HFFc6 (cell line): Measurements from ENCODE around the gene FKBP8. TPM values are rescaled to one million over a fixed set of nuclear protein-coding genes. Genes with fewer than 3 reads are reported as not detected.
A peak's percentile ranks its signal among the peaks of the same experiment; 100 is the strongest.

ENCODE experiments used
- DNase-seq: peaks from one replicate; pipeline ENCODE4 v3.0.0-alpha.2; 2018
- H3K27ac Mint-ChIP-seq: 2 replicates; pipeline ENCODE4 v1.8.0; 2020; ENCODE audit warnings: mild to moderate bottlenecking, mixed read lengths
- H3K27me3 Mint-ChIP-seq: 2 replicates; pipeline ENCODE4 v1.8.0; 2021; ENCODE audit warnings: mild to moderate bottlenecking, moderate library complexity, mixed read lengths; ENCODE audit not compliant: insufficient read depth
- H3K36me3 Mint-ChIP-seq: 2 replicates; pipeline ENCODE4 v1.8.0; 2021; ENCODE audit warnings: low read depth, mixed read lengths
- H3K4me1 Mint-ChIP-seq: 2 replicates; pipeline ENCODE4 v1.8.0; 2020; ENCODE audit warnings: low read depth, mixed read lengths
- H3K4me3 Mint-ChIP-seq: 2 replicates; pipeline ENCODE4 v1.8.0; 2020; ENCODE audit warnings: mild to moderate bottlenecking, moderate library complexity, mixed read lengths
- H3K9me3 Mint-ChIP-seq: 2 replicates; pipeline ENCODE4 v1.8.0; 2020; ENCODE audit warnings: mild to moderate bottlenecking, mixed read lengths
- total RNA-seq, 6 experiments: library from RNA; stranded (reverse); fragmentation: NEBNext Ultra II Directional; extraction: Animal tissue kit (Norgen Biotek cat#: 25700); gene quantifications; 2 replicates in 1 of 6; 3 replicates in 5 of 6; pipeline ENCODE4 v1.2.3, GENCODE V29; 2021
- TF ChIP-seq, protein P1 (sequence below): fragments of 200-600 bp; sonication (generic); IDR thresholded peaks from 2 replicates; pipeline ENCODE4 v1.5.0; 2021; ENCODE audit warnings: antibody characterized with exemption, mild to moderate bottlenecking

Gene FKBP8
- total RNA-seq, 6 experiments from 2014 or later, result 229 to 284 (median 241) TPM

DNA sequence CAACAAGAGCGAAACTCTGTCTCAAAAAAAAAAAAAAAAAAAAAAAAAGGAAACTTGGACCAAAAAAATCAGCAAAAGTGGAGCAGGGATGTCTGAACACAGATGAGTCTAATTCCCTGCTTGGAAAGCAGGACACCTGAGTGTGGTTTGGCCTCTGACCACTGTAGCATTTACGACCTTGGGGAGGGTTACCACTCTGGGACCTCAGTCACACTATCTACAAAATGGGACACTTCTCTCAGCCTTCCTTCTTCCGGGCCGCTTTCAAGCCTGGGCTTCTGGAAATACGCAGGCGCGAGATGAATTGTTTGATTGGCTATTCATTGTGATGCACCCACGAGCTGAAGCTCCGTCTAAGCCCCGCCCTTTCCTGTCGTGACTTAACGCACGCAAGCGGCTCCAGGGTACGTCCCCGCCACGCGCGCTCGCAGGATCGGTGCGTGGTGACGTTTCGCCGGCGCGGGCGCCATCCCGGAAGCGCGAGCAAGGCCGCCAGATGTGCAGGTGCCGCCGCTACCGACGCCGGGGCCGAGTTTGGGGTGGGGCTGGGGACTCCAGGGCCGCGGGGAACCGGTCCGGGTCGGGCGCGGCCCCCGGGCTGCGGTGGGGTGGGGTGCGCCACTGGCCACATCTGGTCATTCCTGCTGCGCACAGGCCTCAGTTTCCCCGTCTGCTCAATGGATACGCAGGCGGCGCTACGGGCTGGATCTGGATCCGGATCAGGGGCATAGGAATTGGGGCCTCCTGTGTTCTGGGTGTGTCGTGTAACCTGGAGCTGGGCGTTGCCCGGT lies 14.2 kb upstream of the FKBP8 start, which contains the start of gene KXD1:
TSS of gene KXD1 (plus strand) at position 460 of the 791 bp plus-strand sequence. CDS start 4,187 bp downstream, outside the sequence.
- Mint-ChIP-seq H3K9me3 (no peaks in the 10 kb centered on the region), H3K4me1 (peaks cover 14% of the 10 kb centered on the region), H3K27me3 (no peaks in the 10 kb centered on the region; the same call in 1 of the 2 replicates), H3K27ac (peak within 1 kb of the TSS; percentile 86), H3K36me3 (peaks cover 7% of the 10 kb centered on the region; the same call in 1 of the 2 replicates), H3K4me3 (peak within 1 kb of the TSS; percentile 91)
- TF ChIP-seq, protein P1, sequence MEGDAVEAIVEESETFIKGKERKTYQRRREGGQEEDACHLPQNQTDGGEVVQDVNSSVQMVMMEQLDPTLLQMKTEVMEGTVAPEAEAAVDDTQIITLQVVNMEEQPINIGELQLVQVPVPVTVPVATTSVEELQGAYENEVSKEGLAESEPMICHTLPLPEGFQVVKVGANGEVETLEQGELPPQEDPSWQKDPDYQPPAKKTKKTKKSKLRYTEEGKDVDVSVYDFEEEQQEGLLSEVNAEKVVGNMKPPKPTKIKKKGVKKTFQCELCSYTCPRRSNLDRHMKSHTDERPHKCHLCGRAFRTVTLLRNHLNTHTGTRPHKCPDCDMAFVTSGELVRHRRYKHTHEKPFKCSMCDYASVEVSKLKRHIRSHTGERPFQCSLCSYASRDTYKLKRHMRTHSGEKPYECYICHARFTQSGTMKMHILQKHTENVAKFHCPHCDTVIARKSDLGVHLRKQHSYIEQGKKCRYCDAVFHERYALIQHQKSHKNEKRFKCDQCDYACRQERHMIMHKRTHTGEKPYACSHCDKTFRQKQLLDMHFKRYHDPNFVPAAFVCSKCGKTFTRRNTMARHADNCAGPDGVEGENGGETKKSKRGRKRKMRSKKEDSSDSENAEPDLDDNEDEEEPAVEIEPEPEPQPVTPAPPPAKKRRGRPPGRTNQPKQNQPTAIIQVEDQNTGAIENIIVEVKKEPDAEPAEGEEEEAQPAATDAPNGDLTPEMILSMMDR, result no peak
- DNase-seq, result peak; percentile 98

DNA sequence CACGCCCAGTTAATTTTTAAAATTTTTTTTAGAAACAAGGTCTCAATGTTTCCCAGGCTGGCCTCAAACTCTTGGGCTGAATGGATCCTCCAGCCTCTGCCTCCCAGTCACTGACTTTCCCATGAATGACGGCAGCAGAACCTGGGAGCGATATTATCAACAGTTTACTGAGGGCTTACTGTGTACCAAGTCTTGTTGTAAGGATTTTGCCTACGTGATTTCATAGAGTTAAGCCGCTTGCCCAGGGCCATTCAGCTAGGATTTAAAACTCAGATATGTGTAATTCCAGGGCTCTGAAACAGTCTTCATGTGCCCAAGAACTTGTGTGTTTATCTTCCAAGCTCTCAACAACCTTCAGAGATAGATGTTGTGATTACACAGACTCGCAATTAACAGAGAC lies 8.3 kb upstream of the FKBP8 start:
- no peak for DNase-seq
- H3K27ac Mint-ChIP-seq, result no peak overlapping the region
- H3K36me3 Mint-ChIP-seq, result no peaks in the 10 kb centered on the region
- H3K27me3 Mint-ChIP-seq, result peaks cover 2% of the 10 kb centered on the region
- no peaks in the 10 kb centered on the region for H3K4me1 Mint-ChIP-seq
- no peaks in the 10 kb centered on the region for H3K9me3 Mint-ChIP-seq
- TF ChIP-seq, protein P1, result no peak
- no peak overlapping the region for H3K4me3 Mint-ChIP-seq

DNA sequence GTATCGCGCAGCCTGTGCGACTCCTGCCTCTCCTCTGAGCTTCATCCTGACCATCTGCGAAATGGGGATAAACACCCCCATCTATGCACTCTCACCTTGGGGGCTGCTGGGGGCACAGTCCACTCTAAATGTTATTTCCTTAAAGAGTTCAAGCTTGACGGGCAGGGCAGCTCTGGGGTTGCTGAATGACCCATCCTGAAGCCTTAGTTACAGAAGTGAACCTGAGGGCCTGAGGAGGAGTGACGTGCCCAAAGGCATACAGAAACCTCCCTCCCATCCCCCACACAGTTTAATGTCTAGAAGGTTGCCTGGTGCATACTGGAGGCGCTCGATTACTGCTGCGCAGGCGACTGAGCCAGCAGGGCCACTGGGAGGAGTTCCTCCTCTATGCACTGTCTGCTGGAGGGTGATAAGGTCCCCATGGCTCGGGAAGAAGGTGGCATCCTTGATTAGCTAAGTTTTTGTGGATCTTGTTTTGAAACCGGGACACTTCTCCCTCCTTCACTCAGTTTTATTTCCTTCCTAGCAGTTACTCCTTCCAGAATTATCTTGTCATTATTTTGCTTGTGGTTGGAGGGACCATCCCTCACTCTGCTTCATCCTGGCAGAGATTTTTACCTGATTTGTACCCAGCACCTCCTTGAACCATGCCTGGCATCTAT lies 572 bp upstream of the FKBP8 start:
- Mint-ChIP-seq H3K27ac (peak overlapping the region; percentile 77), H3K36me3 (peaks cover 7% of the 10 kb centered on the region; the same call in 1 of the 2 replicates), H3K27me3 (peaks cover 3% of the 10 kb centered on the region), H3K9me3 (no peaks in the 10 kb centered on the region), H3K4me1 (peaks cover 25% of the 10 kb centered on the region), H3K4me3 (peak overlapping the region; percentile 85)
- TF ChIP-seq, protein P1, result no peak
- DNase-seq, result peak; percentile 52

DNA sequence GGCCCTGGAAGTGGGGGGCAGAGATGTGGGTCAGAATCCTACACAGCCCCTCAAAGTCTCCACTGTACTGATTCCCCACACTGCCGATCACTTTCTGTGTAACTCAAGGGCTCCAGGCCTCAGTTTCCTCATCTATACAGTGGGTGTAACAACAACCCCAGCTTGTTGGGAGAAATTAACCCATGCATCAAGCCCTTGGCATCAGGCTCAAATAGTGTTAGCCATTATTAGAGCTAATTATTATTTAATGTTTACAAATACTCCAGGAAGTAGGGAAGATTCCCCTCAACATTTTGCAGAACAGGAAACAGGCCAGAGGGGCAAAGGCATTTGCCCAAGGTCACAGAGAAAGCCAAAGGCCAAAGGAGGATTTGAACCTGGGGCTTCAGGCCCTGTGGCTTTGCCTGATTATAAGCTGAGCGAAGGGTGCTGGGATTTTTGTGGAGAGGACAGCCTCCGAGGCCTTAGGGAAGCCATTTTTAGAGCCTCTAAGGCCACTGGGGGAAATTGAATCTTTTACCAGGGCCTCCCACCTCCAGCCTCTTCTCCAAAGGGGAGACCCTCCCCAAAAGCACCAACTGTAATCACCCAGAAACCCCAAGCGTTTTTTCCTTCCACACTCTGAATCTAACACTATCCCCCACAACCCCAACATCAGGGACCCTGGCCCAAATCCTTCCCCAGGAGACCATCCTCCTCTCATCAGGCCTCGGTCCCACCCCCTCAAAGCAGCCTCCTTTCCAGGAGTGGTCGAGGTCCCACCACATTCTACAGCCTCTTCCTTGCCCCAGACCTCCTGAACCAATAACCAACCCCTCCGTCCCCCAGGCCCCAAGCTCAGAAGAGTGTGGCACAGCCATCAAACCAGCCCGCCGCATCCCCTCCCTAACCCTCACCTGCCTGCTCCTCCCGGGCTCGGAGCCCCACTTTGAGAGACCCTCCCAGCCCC lies 1.1 kb downstream of the FKBP8 start:
- Mint-ChIP-seq H3K36me3 (peaks cover 7% of the 10 kb centered on the region; the same call in 1 of the 2 replicates), H3K27me3 (peaks cover 3% of the 10 kb centered on the region), H3K4me1 (peaks cover 25% of the 10 kb centered on the region), H3K27ac (peak overlapping the region; percentile 86), H3K9me3 (no peaks in the 10 kb centered on the region), H3K4me3 (peak overlapping the region; percentile 88)
- TF ChIP-seq, protein P1, result no peak
- DNase-seq, result no peak
